Fibroblast of skin of abdomen (primary cell): ENCODE data around the gene NAXD.
"Not testable (repeated sequence)": the region's sequence is repeated elsewhere in the genome, so short reads cannot be mapped to it uniquely, and the experiment has no call there.

Experiments used
- DNase-seq: peaks from one replicate; pipeline ENCODE4 v3.0.0-alpha.2; 2013

The NAXD gene

DNA sequence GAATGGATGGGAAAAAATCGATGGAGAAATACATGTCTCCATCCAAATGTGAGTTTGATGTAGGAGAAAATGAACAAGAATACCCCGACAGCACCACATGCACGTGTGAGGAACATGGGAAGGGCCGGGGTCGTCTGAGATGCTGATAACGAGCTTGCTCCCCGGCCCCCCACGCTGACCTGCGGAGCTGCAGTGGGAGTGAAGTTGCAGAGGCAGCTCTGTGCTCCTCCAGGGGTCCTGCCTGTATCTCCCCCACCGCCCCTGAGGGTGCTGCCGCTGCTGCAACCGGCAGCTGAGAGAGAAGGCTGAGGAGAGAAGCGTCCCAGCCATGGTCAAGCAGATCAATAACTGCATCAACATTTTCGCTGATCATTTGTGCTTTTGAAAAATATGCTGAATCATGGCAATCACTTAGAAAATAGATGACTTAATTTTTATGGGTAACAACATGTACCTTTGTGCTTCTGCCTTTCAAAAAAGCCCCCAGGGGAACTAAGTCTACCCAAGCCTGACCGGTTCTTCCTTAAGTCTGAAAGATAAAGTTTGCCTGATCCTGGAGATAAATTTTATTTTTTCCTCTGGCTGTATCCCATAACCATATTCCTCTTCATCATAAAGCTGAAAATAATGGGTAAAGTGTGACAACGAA lies 18.2 kb upstream of the NAXD start:
- no peak for DNase-seq

DNA sequence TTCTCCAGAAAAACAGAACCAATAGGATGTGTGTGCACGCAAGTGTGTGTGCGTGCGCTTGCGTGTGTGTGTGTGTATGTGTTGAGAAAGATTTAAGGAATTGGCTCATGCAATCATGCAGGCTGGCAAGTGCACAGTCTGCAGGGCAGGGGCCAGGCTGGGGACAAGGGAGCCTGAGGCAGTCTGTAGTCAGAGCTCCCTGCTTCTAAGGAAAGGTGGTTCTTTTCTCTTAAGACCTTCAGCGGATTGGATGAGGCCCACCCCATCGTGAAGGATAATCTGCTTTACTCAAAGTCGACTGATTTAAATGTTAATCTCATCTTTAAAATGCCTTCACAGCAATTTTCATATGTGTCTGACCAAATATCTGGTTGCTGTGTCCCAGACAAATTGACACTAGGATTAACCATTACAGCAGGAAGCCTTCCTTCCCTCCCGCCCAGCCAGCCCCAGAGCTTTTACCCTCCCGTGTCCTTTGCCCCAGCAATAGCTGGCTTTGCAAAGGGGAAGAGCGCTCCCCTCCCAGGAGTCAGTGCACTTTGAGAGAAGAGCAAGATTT lies 15.0 kb upstream of the NAXD start:
- no peak for DNase-seq

DNA sequence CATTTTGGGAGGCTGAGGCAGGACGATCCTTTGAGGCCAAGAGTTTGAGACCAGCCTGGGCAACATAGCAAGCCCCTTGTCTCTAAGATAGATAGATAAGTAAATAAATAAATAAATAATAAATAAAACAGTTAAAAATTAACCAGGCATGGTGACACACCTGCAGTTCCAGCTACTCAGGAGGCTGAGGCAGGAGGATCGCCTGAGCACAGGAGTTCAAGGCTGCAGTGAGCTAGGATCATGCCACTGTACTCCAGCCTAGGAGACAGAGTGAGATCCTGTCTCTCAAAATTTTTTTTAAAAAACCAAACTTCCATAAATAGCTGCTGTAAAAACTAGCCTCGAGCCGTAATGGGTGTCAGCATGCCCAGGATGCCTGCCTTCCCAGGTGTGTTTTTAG lies 14.4 kb upstream of the NAXD start:
- DNase-seq = no peak

DNA sequence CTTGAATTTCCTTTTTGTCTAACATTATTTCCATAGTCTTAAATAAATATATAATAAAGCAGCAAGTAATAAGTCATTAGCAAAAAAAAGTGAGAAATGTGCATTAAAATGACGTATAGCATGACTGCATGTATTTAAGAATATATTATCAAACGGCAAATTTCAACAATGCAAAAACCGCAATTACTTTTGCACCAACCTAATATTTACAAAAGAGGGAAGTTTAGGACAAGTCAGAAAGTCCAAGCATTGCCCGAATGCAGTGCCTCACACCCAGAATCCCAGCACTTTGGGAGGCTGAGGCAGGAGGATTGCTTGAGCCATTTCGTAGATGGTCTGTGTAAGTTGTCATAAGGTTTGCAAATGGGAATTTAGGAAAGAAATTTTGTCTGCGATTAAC lies 10.2 kb upstream of the NAXD start:
- no peak for DNase-seq

DNA sequence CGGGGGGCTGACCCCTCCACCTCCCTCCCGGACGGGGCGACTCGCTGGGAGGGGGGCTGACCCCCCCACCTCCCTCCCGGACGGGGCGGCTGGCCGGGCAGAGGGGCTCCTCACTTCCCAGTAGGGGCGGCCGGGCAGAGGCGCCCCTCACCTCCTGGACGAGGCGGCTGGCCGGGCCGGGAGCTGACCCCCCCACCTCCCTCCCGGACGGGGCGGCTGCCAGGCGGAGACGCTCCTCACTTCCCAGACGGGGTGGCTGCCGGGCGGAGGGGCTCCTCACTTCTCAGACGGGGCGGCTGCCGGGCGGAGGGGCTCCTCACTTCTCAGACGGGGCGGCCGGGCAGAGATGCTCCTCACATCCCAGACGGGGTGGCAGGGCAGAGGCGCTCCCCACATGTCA lies 9.1 kb upstream of the NAXD start:
- not testable (repeated sequence) for DNase-seq

DNA sequence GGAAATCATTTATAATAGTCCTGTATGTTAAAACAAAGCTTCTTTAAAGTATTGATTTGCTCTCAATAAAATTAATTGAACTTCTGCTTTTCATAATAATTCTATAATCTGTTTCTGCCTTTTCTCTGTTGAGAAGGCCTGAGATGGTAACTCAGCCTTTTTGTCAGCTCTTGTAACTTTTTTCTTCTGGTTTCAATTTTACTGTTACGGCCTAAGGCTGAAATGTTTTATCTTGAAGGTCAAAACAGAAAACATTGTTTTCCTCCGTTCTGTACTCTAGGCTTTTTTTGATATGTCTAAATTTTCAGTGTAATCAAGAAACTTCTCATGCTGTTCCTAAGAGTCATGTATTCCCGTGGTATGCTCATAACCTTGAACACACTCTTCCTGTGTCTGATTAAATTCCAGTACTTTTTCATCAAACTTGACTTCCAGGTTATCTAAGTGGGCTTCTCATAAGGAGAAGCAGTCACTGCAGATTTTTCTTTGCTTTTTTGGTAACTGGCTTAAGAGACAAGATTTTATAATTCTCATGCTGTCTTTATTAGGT lies 7.6 kb upstream of the NAXD start:
- no peak for DNase-seq

DNA sequence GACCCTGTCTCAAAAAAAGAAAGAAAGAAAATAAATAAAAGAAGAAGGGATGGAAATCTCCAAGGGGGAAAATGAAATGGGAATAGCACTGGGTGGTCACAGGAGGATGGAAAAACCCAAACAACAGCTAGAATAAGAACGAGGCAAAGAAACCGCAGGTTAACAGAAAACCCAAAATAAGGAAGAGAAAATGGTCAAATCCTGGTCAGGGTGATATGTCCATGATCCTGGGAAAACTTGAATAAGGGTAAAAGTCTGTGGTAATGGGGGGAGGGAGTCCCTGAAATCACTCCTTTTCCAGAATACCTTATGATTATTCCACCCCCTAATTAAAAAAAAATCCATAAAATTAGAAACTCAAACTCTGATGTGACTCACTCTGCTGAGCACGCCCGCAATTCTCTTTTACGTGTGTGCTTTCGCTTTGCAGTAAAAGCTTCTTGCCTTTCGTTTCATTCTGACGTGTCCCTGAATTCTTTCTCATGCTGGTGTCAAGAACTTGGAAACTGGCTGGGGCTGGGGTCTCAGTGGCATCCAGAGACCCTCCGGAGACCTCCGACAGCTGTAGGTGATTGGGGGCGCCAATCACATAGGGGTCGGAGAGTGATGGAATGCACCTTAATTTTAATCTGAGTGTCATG lies 4.3 kb upstream of the NAXD start:
- no peak for DNase-seq

DNA sequence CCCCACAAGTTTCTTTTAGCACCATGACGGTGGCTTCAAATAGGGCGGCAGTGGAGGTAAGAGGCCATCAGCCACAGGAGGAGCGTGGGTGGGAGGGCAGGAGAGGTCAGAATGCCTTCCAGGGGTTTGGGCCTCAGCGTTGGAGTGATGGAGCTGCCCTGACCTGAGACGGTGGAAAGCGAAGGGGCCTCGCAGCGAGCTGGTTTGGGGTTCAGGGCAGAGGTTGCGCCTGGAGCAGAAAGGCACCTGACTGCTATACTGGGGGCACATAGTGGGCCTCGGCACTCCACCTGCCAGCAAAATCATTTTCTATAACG lies 382 bp upstream of the NAXD start:
- DNase-seq = no peak

DNA sequence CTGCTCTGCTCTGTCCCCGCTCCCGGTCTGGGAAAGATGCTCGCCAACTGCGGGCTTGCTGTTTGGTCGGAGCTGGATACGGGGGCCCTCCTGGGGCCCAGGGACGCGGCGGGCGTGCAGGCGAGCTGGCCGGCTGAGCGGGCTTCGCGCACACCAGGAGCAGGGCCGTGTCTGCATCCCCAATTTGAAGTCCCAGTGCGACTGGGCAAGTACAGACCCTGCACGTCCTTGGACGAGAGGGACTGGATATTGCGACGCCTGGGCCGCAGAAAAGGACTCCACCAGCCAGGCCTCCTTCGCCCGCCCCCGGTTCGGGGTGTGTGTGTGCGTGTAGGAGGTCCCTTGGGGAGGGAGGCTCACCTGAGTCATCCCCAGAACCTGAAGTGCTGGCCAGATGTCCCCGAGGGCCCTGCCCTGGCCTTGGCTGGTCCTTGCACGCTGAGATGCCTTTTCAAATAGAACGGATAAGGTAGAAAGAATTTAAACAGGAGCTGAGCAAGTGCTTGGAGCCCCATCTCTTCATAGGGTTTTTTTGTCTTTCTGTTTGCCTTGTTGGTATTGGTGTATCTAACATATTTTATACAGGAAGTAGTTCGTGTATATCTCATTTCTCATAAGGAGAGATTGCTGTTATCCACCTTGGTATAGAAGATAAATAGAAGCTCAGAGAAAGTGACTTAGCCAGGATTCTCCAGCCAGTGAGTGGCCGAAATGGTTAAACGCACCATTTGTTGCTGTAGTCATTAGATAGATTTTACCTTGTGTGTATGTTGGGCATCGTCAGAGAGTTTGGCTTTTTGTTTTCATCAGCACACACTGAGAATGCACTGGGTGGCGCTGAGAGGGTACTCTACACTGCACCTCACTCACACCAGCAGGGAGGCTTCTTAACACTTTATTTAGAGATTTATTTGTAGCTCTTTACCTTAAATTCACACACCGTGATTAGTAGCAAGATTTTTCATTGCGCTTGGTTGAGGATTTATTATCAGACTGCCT lies 1.1 kb downstream of the NAXD start:
- DNase-seq = peak; percentile 30

DNA sequence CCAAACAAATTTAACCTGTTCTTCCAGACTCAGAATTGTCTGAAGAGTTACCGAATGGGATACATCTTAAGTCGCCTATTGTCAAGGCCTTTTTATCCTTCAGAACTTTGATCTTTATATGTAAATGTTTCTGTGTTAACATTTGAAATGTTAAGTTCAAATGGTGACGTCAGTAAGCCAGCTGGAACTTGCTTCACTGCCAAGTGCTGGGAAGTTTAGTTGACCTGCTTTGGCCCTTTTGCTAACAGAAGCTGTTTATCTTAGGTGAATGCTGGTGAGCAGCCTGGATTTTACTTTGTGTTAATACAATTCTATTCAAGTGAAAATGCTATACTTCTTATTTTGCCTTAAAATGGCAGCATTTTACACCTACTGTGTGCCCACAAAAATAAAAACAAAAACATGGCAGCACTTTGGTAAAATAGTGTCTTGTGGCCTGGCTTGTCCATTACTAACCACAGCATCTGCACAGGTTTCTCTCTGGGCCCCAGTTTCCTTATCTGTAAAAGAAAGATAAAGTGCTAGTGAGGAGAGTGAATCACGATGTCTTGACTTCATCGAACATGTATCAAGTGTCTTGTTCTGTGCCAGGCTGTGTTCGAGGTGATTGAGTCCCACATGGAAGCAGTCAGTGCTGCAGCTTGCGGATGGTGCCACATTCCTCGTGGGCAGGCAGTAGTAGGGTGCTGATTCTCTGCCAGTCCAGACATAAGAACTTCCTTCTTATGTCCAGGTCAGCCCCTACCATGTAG lies 2.2 kb downstream of the NAXD start:
- peak; percentile 44 for DNase-seq

DNA sequence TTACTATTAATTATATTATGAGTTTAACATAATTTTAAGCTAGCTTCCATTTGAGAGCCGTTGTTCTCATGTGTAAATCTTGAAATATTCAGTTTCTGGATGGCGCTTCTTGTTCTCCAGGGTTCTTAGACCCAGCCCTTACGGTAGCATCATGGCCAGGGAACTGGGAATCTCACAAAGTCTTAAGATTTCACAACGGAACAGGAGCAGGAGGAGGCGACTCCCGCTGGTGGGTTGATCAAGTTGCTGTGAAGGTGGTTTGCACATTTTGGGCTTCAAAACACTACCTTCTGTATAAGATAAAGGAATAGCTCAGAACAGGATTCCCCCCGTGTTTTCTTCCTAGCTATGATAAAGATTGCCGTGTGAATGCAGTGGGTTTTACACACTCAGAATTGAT lies 2.8 kb downstream of the NAXD start:
- DNase-seq = no peak

DNA sequence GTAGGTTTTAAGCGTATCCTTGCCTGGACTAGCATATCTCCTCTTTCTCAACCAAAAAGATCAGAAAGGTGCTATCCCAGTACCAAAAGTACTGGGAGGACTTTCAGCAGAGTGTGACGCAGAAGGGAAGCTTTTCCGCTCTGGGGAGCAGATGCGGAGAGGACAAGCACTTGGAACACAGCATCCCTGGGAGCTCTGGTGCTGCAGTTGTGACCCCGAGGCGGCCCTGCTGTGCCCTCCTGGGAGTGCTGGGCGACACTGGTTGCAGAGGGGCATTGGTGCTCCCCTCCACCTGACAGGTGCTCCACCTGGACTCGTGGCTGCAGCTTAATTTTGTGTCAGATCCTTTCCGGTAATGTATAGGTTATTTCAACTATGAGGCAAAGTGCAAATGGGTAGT lies 3.4 kb downstream of the NAXD start:
- DNase-seq = no peak

DNA sequence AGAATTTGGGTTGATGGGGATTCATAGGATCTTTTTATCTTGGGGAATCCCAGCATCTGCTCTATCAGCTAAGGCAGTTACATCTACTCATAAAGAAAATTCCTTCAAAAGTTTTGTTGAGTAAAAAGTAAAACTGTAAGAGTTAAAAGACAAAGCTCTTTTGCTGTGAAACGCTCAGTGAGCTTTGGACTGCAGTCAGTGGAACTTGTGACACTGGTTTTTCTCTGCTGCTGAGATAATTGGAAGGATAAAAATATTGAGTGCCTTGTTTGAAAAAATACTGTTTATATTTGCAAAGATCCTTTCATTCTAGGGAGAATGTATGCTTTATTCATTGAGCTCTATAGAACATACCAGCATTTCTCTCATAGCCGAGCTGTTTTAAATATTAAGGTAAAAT lies 5.3 kb downstream of the NAXD start:
- no peak for DNase-seq

DNA sequence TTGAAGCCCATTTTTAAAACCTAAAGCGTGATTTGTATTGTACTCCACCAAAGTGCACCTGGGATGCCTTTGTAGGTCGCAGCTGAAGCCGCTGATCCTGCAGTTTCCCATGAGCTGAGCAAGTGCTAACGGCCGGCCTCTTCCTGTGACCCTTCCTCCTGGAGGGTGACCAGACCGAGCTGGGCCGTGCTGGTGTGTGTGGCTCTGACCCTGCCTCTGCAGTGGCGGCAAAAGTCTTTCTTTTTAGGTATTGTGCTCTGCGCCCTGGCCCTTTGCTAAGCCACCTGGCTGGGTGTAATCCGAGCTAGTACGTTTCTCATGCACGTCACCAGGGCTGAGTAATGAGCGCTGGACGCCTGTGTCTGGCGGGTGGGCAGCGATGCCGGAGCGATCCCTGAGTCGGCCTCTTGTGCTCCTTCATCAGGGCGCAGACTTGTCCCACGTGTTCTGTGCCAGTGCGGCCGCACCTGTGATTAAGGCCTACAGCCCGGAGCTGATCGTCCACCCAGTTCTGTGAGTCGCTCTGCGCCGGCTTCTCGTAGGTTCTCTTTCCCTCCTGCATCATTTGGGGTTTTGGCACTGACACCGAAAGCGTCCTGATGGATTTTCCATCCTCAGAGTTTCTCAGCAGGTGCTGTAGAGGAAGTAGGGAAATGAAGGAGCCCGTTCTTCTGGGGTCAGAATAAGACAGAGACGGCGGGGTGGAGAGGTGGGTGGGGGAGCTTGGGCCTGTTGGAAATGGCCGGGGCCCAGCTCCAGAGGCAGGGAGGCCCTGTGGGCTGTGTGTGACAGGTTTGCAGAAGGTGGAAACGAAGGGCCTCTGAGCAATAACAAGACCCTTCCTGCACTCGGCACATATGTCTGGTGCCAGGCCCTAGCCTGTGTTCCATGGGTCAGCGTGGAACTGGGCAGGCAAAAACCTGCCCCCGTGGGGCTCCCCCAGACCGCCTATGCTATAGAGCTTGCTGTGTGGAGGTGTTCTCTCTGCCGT lies 9.7 kb downstream of the NAXD start:
- no peak for DNase-seq

DNA sequence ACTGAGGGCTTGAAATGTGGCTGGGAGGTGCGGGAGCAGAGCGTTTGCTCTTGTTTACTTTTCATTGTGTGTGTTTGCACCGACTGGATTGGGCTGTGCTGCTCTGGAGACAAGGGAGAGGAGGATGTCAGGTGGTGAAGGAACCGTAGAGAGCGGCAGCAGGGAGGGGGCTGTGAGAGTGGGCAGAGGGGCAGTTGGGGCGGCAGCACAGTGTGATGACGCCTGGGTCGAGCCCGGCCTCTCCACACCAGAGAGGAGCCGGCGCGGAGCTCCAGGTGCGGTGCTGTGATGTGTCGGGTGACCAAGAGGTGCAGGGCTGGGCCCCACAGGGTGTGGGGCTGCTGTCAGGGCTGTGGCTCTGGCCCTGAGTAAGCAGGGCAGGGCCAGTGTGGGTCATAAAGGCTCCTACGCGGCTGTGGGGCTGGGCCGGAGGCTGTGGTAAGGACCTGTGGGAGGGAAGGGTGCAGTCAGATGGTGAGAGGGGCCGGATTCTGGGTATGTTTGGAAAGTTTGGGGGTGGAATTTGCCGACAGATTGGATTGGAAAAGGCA lies 10.5 kb downstream of the NAXD start:
- DNase-seq = no peak

DNA sequence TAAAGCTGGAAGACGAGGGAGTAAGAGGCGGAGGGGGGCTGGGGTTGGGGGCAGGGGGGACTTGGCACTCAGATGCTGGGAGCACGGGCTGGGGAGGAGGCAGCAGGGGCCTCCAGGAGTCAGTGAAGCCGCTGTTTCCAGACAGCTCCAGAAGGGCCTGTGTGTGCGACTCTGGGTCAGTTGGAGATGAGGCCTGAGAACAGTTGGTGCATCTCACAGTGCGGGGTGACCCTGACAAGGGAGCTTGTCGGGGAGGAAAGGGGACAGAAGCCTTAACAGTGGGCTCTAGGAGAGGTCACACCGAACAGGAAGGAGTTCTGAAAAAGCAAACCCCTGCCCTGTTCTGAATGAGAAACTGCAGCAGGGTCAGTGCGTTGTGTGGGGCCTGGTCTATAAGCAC lies 11.2 kb downstream of the NAXD start:
- DNase-seq = no peak

DNA sequence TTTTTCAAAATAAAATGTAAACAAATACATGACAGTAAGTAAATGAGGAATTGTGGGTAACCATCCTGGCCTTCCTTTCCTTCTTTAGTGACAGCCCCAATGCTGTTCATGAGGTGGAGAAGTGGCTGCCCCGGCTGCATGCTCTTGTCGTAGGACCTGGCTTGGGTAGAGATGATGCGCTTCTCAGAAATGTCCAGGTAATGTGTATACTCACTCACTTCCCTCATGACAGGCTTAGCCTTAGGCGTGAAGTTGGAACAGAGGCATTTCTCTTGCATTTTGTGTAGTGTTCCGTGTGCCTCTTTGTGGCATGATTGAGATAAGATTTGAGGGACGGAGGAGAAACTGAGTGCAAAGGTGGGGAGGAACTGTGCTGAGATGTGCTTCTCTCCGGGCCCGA lies 12.0 kb downstream of the NAXD start:
- DNase-seq = no peak

DNA sequence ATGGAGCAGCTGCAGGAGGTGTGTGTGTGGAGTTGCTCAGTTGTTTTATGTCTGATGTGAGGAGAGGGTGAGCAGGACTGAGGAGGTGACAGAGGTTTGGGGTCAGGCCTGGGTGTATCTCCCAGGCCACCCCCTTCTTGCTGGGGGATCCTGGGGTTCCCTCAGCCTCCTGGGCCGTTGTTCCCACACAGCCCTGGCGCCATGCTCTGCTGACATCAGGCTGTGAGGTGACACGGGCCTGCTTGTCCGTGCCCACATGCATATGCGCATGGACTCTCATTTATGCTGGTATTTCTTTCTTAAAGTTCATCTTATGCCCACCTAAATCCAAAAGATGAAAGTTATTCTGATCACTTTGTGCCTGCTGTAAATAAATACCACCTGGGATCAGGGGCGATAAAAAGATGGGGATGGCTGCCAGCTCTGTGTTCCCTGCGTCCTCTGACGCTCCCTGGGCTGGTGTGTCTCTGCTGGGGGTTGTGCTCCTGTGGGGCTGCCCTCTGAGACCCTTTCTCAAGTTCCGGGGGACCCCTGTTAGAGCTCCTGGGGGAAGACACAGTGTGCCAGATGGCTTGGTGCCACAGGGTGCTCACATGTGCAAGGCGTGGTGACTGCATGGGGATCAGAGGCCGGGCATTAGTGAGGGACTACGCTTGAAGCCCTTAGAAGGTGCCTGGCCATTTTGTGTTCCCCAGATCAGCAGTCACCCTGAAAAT lies 12.6 kb downstream of the NAXD start:
- no peak for DNase-seq

DNA sequence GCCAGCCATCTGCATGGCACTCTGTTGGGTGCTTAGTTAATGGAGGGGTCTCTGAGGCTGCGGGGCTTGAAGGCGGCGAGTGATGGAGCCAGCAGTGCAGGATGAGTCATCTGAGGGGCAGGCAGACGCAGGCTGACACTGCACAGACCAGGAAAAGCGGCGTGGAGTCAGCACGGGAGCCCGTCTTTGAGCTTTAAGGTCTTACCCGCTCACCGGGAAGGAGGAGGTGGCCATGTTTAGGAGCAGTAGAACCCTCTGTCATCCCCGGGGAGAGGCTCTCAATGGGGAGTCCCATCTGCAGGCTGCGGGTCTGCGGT lies 13.1 kb downstream of the NAXD start:
- DNase-seq = peak; percentile 24
